ENCODE measurements around the gene FAM81B. TPM values are rescaled to one million over a fixed set of nuclear protein-coding genes. Genes with fewer than 3 reads are reported as not detected.
"Not testable (repeated sequence)": the region's sequence is repeated elsewhere in the genome, so short reads cannot be mapped to it uniquely, and the experiment has no call there.

The FAM81B gene, protein sequence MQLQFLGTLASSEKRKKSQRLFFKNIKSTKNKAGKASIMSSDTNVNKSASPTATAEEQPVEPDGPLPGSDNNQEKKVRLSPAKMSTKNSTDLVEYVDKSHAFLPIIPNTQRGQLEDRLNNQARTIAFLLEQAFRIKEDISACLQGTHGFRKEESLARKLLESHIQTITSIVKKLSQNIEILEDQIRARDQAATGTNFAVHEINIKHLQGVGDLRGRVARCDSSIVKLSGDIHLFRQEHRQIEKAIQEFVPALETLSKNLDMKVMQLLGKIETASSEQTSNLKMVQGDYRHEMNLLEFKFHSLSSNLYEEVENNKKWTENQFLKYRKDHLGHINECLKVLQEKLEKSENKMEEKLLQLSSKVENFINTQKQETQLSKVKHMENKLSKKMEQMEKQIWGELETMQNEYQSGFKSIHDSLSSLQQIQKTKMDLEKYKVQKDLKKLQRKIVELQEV
- 10 to 100 TPM in 1 of 5 donors, 1 to 10 TPM in 4; 3.4 to 12.5 (median 6.7) TPM for polyA plus RNA-seq (ENCODE audit: insufficient read depth in 1 of 5, insufficient read length in 5 of 5, low replicate concordance in 1 of 5)
- long read RNA-seq, donor 1: 0 reads
- long read RNA-seq, donor 2: 0 reads
- long read RNA-seq, donor 3: 0 reads
- long read RNA-seq, donor 4: 0 reads
- long read RNA-seq, donor 5: 0 reads
- long read RNA-seq, donor 6: 0 reads
- long read RNA-seq, donor 7: 0 reads
- long read RNA-seq, donor 8: 0 reads

DNA sequence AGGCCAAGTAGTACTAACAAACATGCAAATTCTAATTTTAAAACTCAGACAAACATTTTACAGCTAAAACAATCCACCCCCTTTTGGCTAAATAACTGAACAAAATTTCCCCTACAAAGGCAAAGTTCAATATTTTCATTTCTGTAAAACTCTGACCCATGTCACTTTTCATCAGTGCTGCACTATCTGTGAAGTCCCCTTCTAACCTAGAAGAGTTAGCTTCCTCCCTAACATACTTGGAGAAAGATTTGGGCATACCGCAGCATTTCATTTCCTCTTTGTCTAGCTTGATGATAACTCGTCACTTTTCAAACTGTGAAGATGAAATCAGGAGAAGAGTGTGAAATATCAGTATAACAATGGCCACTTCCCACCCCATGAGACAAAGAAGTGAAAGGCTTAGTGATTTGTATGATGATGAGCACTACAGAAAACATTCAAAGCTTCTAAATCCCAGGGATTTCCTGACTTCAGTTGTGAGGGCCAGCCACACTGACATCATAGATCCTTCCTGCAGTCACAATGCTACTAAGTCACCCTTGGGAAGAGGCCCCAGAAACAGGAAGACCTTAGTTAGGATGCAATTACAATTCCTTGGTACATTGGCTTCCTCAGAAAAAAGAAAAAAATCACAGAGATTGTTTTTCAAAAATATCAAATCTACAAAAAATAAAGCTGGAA lies at the start of gene FAM81B:
Gene FAM81B (plus strand): TSS at position 555 of the 681 bp plus-strand sequence. CDS start 24 bp downstream, at position 579.
- no peak for DNase-seq

DNA sequence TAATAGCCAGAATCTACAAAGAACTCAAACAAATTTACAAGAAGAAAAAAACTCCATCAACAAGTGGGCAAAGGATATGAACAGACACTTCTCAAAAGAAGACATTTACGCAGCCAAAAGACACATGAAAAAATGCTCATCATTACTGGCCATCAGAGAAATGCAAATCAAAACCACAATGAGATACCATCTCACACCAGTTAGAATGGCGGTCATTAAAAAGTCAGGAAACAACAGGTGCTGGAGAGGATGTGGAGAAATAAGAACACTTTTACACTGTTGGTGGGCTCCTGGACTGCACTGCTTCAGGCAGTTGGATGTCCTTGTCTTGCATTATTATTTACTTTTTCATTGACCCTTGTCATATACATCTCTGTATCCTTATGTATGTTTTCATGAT lies 49.7 kb upstream of the FAM81B start:
- not testable (repeated sequence) for DNase-seq

- no peak for DNase-seq
Measured at GRCh38 chr5:95347506-95348120, 43.6 kb upstream of the FAM81B start.

- no peak for DNase-seq
Measured at GRCh38 chr5:95350631-95351030, 40.5 kb upstream of the FAM81B start.

DNA sequence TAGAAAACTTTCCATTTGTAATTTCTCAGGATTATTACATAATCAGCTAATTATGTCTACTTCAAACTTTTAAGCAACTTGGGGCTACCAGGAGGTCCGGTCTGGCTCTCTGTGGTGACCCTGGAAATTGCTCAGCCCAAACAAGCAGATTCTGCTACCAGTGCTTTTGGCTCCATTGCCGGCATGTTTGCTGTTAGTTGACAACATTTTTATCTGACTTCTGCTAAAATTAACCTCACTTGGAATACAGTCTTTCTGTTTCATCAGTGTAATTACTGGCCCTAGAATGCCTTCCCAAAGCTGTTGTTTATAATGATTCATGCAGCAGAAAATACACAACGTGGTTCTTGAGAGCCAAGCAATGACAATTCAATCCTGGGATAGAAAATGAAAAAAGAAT lies 38.5 kb upstream of the FAM81B start:
- peak; percentile 46 to 63 for DNase-seq

DNA sequence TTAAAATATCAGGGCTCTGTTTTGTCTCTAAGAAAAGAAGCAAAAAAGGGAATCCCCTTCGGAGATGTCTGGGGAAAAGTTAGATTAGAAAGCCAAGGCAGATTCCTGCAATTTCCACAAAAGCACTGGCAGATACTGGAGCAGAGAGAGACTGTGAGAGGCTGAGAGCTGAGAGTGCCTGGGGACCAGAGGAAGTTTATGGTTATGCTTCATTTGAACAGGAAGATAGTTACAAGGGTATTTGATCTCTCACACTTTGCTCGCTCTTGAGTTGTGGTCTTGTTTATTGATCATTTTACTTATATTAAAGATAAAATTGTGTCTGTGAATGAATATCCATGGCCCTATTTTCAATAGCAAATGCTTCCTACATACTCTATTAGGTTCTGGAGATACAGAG lies 32.8 kb upstream of the FAM81B start:
- DNase-seq: no peak

DNA sequence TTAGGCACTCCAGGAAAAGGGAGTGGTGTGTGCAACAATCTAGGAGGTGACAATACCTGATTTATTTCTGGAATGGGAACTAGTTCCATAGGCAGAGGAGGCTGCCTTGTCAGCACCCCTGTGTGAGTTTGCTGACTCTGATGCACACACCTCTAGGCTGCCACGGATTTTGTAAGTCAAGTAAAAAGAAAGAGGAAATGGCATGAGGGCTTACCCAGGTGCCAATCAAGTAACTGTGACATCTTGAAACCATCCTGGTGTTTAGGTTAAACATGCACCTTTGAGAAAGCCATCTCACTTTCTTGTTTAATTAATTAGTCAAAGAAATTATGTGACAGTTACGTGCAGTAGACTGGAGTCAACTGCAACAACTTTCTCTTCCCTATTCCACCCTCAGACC lies 32.3 kb upstream of the FAM81B start:
- DNase-seq: no peak

DNA sequence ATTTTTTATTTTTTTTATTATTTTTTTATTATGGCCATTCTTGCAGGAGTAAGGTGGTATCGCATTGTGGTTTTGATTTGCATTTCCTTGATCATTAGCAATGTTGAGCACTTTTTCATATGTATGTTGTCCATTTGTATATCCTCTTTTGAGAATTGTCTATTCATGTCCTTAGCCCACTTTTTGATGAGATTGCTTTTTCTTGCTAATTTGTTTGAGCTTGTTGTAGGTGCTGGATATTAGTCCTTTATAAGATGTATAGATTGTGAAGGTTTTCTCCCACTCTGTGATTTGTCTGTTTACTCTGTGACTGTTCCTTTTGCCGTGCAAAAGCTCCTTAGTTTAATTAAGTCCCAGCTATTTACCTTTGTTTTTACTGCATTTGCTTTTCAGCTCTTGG lies 30.5 kb upstream of the FAM81B start:
- not testable (repeated sequence) for DNase-seq

DNA sequence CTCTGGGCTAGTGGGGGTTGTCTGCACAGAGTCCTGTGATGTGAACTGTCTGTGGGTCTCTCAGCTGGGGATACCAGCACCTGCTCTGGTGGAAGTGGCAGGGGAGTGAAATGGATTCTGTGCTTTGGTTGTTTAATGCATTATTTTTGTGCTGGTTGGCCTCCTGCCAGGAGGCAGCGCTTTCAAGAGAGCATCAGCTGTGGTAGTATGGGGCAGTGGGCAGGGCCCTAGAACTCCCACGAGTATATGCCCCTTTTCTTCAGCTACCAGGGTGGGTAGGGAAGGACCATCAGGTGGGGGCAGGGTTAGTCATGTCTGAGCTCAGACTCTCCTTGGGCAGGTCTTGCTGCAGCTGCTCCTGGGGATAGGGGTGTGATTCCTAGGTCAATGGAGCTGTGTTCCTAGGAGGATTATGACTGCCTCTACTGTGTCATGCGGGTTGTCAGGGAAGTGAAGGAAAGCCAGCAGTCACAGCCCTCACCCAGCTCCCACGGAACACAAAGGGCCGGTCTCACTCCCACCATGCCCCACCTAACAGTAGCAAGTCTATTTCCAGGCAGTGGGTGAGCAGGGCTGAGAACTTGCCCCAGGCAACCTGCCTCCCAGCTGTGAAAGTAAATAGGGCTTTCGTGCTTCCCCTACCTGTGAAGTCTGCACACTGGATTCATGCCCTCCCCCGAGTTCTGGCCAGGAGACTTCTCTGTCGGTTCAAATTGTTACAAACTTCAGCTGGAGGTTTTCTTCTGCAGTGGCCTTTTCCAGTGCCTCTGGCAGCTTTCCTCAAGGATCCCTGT lies 25.7 kb upstream of the FAM81B start:
- DNase-seq: no peak

DNA sequence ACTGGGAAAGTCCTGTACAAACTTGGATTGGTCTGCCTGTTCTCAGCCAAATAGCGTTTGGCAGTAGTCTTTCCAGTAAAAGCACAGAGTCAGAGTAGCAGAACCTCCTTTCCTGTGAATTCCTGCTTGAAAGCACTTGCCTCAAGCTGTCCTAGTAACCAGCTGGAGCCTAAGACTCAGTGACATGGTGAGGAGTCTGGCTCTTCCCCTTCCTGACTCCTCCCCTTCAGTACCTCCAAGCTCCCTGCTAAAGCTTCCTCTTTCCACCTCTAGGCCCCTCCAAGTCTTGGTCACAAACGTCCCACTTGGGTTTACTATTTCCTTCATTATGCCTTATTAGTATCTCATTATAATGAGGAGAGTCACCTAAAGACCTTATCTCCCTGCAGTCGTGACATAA lies 21.4 kb upstream of the FAM81B start:
- DNase-seq: no peak

DNA sequence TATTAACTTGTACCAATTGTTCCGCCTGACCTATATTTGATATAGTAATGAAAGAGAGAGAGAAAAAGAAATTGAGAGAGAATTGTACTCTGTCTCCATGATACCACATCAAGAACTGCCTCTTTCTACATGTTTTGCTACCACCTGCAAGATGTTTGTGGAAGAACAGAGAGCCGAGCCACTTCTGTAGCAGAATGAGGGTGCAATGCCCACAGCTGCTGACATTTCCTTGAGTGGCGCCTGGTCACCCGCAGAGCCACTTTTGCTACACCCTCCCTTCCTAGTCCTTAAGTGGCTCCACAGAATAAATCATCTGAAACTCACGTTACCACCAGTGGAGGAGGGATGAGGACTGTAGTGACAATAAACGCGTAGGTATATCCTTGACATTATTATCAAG lies 17.1 kb upstream of the FAM81B start:
- no peak for DNase-seq

DNA sequence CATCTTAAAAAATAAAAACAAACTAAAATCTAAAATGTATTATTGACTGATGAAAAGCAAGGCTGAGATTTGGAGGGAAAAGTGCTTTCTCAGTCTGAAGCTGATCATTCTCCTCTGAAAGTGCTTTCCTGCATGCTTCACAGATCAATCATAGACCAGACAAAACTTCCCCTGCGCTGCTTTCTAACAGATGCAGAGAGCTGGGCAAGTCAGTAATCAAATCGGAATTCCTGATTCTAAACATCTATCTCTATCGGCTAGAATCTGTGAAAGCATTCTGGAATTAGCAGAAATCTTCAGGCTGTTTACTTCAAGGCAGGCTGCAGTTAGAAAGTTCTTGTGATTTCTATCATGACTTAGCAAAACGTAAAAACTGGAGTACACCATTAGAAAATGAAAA lies 15.6 kb upstream of the FAM81B start:
- DNase-seq: no peak

- no peak for DNase-seq
Measured at GRCh38 chr5:95379133-95379532, 12.0 kb upstream of the FAM81B start.

DNA sequence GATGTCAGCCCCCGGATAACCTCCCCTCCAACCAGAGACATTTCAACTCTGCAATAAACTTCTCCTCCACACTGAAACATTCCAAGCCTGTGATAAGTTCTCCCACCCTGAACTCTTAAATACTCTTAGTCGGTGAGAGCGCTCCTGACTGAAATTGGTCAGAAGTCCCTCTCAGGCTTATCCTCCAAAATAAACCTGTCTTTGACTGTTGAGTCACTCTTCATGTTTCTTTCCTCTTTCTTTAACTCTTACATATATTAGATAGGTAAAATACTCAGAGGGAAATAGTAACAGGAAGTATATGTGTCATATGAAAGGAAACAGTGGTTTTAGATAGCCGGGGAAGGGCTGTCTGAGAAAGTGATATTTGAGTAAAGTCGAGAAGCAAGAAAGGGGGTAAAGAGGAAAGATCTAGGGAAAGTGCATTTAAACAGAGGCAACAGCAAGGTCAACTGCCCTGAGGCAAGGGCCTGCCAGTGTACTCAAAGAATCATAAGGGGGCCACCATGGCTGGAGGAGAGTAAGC lies 11.0 kb upstream of the FAM81B start:
- no peak for DNase-seq

DNA sequence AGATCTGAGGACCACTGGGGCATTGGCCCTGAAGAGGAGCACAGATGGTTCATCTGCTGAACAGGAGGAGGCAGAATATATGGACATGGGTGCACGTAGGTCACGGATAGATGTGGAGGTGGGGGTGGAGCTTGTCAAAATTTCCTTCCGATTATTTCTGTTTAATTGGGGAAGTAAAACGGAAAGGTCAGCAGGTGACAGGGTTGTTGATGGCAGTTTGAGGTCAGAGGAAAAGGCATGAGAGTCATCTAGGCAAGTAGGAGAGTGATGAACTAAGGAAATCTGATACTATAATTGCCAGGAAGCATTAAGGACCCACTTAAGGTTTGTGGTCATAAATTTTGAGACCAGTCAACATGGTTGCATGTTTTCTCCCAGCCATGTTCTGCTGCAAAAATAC lies 8.4 kb upstream of the FAM81B start:
- no peak for DNase-seq

DNA sequence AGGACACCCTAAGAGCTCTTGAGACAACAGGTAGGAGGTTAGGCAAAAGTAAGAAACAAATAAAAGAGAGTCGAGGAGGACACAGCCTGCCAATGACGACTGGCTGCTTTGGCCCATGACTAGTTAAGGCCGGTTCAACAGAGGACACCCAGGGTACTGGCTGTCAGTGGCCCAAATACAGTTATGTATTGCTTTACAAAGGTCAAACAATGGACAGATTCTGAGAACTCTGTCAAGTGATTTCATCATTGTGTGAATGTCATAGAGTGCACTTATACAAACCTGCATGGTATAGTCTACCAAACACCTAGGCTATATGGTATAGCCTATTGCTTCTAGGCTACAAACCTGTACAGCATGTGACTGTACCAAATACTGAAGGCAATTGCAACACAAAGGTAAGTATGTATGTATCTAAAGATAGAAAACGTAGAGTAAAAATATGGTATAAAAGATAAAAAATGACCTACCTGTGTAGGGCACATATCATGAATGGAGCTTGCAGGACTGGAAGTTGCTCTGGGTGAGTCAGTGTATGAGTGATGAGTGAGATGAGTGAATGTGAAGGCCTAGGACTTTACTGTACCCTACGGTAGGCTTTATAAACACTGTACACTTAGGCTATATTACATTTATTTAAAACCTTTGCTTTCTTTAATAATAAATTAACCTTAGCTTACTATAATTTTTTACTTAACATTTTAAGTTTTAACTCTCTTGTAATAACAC lies 6.5 kb upstream of the FAM81B start:
- no peak for DNase-seq

DNA sequence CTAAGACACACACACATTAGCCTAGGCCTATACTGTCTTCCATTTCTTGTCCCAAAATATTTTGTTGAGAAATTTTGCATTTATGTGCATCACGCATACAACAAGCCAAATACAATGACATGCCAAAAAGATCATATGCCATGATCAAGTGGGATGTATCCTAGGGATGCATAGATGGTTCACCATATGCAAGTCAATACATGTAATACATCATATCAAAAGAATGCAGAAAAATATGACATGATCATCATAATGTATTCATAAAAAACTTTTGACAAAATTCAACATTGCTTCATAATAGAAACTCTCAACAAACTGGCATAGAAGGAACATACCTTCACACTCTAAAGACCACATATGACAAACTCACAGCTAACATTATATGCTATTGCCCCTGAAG lies 5.8 kb upstream of the FAM81B start:
- no peak for DNase-seq

DNA sequence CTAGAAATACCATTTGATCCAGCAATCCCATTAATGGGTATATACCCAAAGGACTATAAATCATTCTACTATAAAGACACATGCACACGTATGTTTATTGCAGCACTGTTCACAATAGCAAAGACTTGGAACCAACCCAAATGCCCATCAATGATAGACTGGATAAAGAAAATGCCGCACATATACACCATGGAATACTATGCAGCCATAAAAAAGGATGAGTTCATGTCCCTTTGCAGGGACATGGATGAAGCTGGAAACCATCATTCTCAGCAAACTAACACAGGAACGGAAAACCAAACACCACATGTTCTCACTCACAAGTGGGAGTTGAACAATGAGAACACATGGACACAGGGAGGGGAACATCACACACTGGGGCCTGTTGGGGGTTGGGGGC lies 799 bp downstream of the FAM81B start:
- DNase-seq: not testable (repeated sequence)

- DNase-seq: peak; percentile 32 to 39
Measured at GRCh38 chr5:95392593-95393182, 1.5 kb downstream of the FAM81B start.

- DNase-seq: no peak
Measured at GRCh38 chr5:95393279-95393678, 2.1 kb downstream of the FAM81B start.
